NCI-H748 (cell line): Measurements from ENCODE around the gene CCRL2.

ENCODE experiments used
- DNase-seq: peaks from one replicate; lab custom pipeline; 2025; ENCODE audit not compliant: unreplicated experiment; lab: John Stamatoyannopoulos, UW

The CCRL2 gene

DNA sequence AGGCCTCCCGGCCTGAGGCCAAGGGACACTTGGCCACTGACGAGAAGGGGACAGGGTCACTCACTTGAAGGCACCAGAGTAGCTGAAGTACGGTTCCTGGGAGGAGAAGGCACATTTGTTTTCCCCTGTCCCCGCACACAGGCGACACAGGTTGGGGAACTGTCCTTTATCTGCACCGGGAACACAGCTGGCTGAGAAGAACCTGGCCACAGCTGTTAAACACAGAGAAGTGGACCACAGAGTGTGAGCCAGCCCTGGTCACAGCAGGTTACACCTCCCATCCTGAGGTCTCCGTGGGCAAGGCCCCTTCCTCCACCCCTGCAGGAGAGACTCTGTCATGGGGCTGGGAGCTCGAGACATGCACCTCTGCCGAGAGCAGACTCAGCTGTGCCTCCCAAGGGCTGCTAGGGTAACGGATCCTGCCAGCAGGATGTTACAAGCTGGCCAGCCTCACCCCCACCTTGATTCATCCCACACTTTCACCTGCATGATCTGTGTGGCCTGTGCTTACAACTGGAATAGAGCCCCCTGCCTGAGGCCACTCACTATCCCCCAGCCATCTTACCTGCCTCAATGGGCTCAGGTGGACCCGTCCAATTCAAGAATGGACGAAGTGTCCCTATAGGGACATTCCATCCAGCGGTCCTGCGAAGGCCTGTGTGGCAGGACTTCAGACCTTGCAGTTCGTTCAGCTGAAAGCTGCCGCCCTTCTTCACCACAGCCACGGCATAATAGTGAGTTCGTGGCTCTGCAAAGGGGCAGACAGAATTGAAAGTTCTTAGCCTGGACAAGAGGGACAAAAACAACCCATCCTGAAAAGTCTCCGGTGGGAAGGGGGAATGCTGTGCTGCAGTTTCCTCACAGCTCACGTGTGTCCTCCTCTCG lies 48.4 kb downstream of the CCRL2 start:
- DNase-seq = no peak

DNA sequence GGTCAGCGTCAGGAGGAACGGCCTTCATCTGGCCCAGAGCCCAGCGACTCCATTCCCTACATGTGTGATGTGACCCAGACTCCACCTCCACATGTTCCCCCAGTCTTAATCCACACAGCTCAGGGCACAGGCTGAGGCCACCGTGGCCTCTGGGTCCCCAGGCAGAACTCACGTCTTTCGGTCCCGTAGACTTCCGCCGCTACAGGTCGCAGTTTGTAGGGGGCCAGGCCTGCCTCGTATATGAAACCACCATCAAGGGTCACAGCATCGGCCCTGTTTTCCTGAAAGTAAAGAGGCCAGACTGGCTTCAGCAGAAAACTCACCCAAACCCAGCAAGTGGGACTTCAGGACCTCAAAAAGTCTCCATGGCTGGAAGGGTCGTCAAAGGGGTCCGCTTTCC lies 49.1 kb downstream of the CCRL2 start:
- no peak for DNase-seq
